Astrocyte of the hippocampus (primary cell): ENCODE results near the gene HDDC3.

ENCODE experiments used
- DNase-seq: peaks from one replicate; pipeline ENCODE4 v3.0.0; 2011; ENCODE audit warnings: low read depth, low spot score

The HDDC3 gene

GRCh38 chr15:90953947-90954711 is 21.8 kb upstream of the HDDC3 start:
- DNase-seq: no peak

GRCh38 chr15:90952901-90953677 is 20.7 kb upstream of the HDDC3 start:
- no peak for DNase-seq

GRCh38 chr15:90950676-90951075 is 18.3 kb upstream of the HDDC3 start:
- no peak for DNase-seq

GRCh38 chr15:90949979-90950675 is 17.8 kb upstream of the HDDC3 start:
- DNase-seq: no peak

- DNase-seq: no peak
Measured at GRCh38 chr15:90948506-90948905, 16.2 kb upstream of the HDDC3 start.

- no peak for DNase-seq
Measured at GRCh38 chr15:90947577-90948357, 15.4 kb upstream of the HDDC3 start.

GRCh38 chr15:90946941-90947576 is 14.7 kb upstream of the HDDC3 start:
- DNase-seq: no peak

GRCh38 chr15:90946538-90946937 is 14.2 kb upstream of the HDDC3 start:
- DNase-seq: no peak

- DNase-seq: no peak
Measured at GRCh38 chr15:90945091-90945490, 12.7 kb upstream of the HDDC3 start.

GRCh38 chr15:90942354-90943120 is 10.2 kb upstream of the HDDC3 start:
- DNase-seq: no peak

GRCh38 chr15:90941038-90941437 is 8.7 kb upstream of the HDDC3 start:
- no peak for DNase-seq

GRCh38 chr15:90939756-90940155 is 7.4 kb upstream of the HDDC3 start:
- DNase-seq: no peak

GRCh38 chr15:90938261-90938660 is 5.9 kb upstream of the HDDC3 start:
- DNase-seq: no peak

- DNase-seq: no peak
Measured at GRCh38 chr15:90936823-90937222, 4.5 kb upstream of the HDDC3 start.

GRCh38 chr15:90934949-90935751 is 2.8 kb upstream of the HDDC3 start, which contains the start of gene UNC45A:
Gene UNC45A, plus strand, starts transcription at chr15:90935285. Its CDS starts 40 bp downstream, at chr15:90935325.
- peak; percentile 94 for DNase-seq

- peak; percentile 91 for DNase-seq
Measured at GRCh38 chr15:90934256-90934948, 2.1 kb upstream of the HDDC3 start.

- DNase-seq: no peak
Measured at GRCh38 chr15:90933301-90933700, 952 bp upstream of the HDDC3 start.

GRCh38 chr15:90932660-90932991 is 277 bp upstream of the HDDC3 start:
- no peak for DNase-seq

- DNase-seq: no peak
Measured at GRCh38 chr15:90931575-90931827, 848 bp downstream of the HDDC3 start.
